22Rv1 (cell line): ENCODE measurements around the gene ELMO3.

Experiments used
- H3K27ac ChIP-seq: fragments of 450-650 bp; 2 replicates; pipeline ENCODE4 v1.5.1; 2017
- ZFX ChIP-seq: fragments of 450-650 bp; IDR thresholded peaks from 2 replicates; pipeline ENCODE4 v1.6.1; 2017; ENCODE audit warnings: antibody characterized with exemption, borderline replicate concordance
- TF ChIP-seq, protein P1 (sequence below): fragments of 450-650 bp; IDR thresholded peaks from 2 replicates; pipeline ENCODE4 v1.5.1; 2017; ENCODE audit warnings: mild to moderate bottlenecking

The ELMO3 gene

DNA sequence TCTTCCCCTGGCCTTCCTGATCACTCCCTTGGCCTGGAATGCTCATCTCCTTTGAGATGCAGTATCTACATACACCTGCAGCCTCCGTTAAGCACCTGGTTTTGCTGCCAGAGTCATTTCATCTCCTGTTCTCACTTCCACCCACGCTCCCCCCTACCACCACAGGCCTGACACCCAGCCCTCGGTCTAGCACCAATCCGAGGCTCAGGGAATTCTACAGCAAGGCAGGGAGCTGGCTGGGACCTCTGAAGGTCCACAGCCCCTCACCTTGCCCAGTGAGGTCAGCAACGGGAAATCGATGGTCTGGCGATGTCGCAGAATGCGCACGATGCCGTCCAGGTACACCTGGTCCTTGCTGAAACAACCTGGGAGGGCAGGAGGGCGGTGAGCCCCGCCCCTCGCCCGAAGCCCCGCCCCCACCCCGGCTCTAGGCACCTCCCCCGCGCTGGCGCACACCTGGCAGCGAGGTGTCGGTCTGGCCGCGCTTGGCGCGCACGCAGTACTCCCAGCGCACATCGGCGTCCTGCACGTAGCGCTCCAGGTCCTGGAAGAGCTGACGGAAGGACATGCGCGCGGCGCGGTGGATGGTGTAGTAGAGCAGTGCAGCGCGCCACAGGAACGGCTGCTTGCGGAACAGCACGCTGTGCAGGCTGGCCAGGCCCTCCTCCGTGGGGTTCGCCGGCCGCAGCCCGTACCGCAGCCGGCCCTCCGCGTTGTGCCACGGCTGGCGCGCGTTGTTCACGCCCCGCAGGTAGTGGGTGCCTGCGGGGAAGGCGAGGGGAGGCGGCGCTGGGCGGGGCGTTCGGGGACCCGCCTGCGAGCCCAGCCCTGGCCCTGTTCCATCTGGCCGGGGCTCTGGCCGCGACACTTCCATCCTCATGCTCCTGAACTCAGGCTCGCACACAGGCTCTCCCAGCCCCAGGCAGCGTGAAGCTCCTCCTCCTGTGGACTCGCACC lies 20.9 kb upstream of the ELMO3 start:
- no peak for TF ChIP-seq ZFX
- TF ChIP-seq, protein P1, sequence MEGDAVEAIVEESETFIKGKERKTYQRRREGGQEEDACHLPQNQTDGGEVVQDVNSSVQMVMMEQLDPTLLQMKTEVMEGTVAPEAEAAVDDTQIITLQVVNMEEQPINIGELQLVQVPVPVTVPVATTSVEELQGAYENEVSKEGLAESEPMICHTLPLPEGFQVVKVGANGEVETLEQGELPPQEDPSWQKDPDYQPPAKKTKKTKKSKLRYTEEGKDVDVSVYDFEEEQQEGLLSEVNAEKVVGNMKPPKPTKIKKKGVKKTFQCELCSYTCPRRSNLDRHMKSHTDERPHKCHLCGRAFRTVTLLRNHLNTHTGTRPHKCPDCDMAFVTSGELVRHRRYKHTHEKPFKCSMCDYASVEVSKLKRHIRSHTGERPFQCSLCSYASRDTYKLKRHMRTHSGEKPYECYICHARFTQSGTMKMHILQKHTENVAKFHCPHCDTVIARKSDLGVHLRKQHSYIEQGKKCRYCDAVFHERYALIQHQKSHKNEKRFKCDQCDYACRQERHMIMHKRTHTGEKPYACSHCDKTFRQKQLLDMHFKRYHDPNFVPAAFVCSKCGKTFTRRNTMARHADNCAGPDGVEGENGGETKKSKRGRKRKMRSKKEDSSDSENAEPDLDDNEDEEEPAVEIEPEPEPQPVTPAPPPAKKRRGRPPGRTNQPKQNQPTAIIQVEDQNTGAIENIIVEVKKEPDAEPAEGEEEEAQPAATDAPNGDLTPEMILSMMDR: no peak; the same call in 1 of the 2 replicates
- H3K27ac ChIP-seq: peak overlapping the region; percentile 94

DNA sequence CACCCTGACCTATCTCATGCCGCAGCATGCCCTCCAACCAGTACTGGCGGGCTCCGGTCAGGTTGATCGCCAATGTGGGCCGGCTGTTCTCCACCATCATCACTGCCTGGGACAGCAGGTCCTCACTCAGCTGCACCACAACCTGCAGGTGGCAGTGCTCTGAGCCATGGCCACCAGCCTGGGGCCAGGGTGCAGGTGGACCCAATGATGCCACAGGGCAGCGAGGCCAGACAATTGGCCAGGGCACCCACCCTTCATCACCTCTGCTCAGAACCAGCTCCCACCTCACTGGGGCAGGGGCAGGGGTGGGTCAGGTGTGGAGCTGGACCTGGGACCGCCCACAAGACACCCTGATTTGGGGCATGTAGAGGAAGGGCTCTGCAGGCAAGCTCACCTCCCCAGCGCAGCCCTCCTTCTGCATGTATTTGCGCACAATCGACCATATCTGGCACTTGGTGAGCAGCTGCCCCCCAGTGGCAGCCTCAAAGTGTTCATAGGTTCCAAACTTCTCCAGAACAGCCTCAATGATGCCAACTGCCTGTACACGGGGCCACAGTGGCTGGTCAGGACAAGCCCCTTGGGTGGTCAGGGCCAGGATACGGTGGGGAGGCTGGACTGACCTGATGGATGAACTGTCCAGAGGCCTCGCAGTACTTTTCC lies 19.4 kb upstream of the ELMO3 start:
- peak overlapping the region; percentile 94 for H3K27ac ChIP-seq
- TF ChIP-seq ZFX: no peak
- TF ChIP-seq, protein P1: peak; percentile 60

GRCh38 chr16:67180166-67180565 lies 18.8 kb upstream of the ELMO3 start:
- no peak overlapping the region for H3K27ac ChIP-seq
- no peak for TF ChIP-seq ZFX
- TF ChIP-seq, protein P1: no peak

GRCh38 chr16:67181346-67181745 lies 17.6 kb upstream of the ELMO3 start:
- TF ChIP-seq, protein P1: no peak
- no peak for TF ChIP-seq ZFX
- no peak overlapping the region for H3K27ac ChIP-seq

DNA sequence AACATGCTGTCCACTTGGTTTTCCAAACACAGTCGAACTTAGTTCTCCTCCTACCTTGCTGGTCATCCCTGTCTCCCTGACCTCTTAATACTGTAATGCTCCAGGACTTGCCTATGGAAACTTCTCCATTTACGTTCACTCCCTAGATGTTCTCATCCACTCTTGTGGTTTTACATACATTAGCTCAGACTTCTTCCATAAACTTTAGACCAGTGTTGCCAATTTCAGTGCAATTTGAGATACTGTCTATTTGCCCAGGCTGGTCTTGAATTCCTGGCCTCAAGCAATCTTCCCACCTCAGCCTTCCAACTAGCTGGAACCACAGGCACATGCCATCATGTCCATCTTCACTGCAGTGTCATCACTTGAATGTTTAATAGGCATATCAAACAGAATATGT lies 16.6 kb upstream of the ELMO3 start:
- no peak for TF ChIP-seq ZFX
- TF ChIP-seq, protein P1: no peak
- peak overlapping the region; percentile 97 for H3K27ac ChIP-seq

DNA sequence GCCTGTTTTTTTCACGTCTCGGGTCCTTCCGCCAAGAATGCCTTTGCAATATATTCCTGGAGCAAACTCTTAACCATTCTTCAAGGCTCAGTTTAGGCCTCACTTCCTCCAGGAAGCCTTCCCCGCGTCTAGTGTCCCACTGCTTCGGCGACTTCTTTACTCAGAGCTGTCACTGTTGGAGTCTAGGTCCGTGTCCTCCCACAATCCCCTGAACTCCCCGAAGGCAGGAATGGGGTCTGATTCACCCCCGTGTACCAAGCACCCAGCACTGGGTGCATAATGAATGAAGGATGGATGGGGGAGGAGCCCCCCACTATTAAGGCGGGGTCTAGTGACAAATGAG lies 15.7 kb upstream of the ELMO3 start:
- peak overlapping the region; percentile 97 for H3K27ac ChIP-seq
- TF ChIP-seq ZFX: no peak
- TF ChIP-seq, protein P1: no peak
